HG02840 (cell line): Measurements from ENCODE around the gene TMSB10.
A peak's percentile ranks its signal among the peaks of the same experiment; 100 is the strongest.
"Not testable (repeated sequence)": the region's sequence is repeated elsewhere in the genome, so short reads cannot be mapped to it uniquely, and the experiment has no call there.

ENCODE experiments used
- ATAC-seq: cut with Tn5 transposase; IDR thresholded peaks from one replicate; pipeline ENCODE4 v1.9.1; 2021; ENCODE audit warnings: mild to moderate bottlenecking, moderate library complexity, moderate number of reproducible peaks; ENCODE audit not compliant: unreplicated experiment, low FRiP score

TMSB10 gene

GRCh38 chr2:84905181-84906107 lies at the start of gene TMSB10:
Gene TMSB10 (plus strand): TSS chr2:84905656.
- peak; percentile 70 for ATAC-seq

GRCh38 chr2:84855731-84856130 lies 49.7 kb upstream of the TMSB10 start:
- no peak for ATAC-seq

- ATAC-seq, result no peak
Measured at GRCh38 chr2:84856787-84857186, 48.7 kb upstream of the TMSB10 start.

GRCh38 chr2:84857566-84857965 lies 47.9 kb upstream of the TMSB10 start:
- no peak for ATAC-seq

- no peak for ATAC-seq
Measured at GRCh38 chr2:84858123-84858522, 47.3 kb upstream of the TMSB10 start.

- ATAC-seq, result no peak
Measured at GRCh38 chr2:84858937-84859336, 46.5 kb upstream of the TMSB10 start.

GRCh38 chr2:84861539-84861938 lies 43.9 kb upstream of the TMSB10 start:
- no peak for ATAC-seq

GRCh38 chr2:84862006-84862405 lies 43.5 kb upstream of the TMSB10 start:
- no peak for ATAC-seq

- ATAC-seq, result no peak
Measured at GRCh38 chr2:84865181-84865783, 40.2 kb upstream of the TMSB10 start.

GRCh38 chr2:84866122-84866521 lies 39.3 kb upstream of the TMSB10 start:
- no peak for ATAC-seq

- not testable (repeated sequence) for ATAC-seq
Measured at GRCh38 chr2:84868327-84868726, 37.1 kb upstream of the TMSB10 start.

- ATAC-seq, result no peak
Measured at GRCh38 chr2:84870306-84870705, 35.1 kb upstream of the TMSB10 start.

- not testable (repeated sequence) for ATAC-seq
Measured at GRCh38 chr2:84872691-84873090, 32.8 kb upstream of the TMSB10 start.

GRCh38 chr2:84873350-84873749 lies 32.1 kb upstream of the TMSB10 start:
- no peak for ATAC-seq

GRCh38 chr2:84874381-84875212 lies 30.9 kb upstream of the TMSB10 start:
- no peak for ATAC-seq

GRCh38 chr2:84875213-84875560 lies 30.3 kb upstream of the TMSB10 start:
- no peak for ATAC-seq

- ATAC-seq, result not testable (repeated sequence)
Measured at GRCh38 chr2:84875619-84876018, 29.8 kb upstream of the TMSB10 start.

GRCh38 chr2:84876369-84876768 lies 29.1 kb upstream of the TMSB10 start:
- no peak for ATAC-seq

- no peak for ATAC-seq
Measured at GRCh38 chr2:84878459-84878858, 27.0 kb upstream of the TMSB10 start.

GRCh38 chr2:84878896-84879583 lies 26.4 kb upstream of the TMSB10 start:
- ATAC-seq, result no peak
